ENCODE data around the gene PRPH. TPM values are rescaled to one million over a fixed set of nuclear protein-coding genes. Genes with fewer than 3 reads are reported as not detected.

Gene PRPH
- total and polyA plus RNA-seq, 2 donors (not counting 1 experiment from before 2014, with no cell fraction given) = not detected

- H3K9me3 ChIP-seq (ENCODE audit: control extremely low read depth in 1 of 3, control insufficient read depth in 2 of 3, insufficient read depth in 1 of 3, low read length in 2 of 3) = peaks cover 0 to 25% (median 0%) of the 10 kb centered on the region in 3 donors
- POLR2A ChIA-PET = no interaction called here
- H3K79me2 ChIP-seq (ENCODE audit: control insufficient read depth, insufficient read depth, low read length) = no peaks in the 10 kb centered on the region
- peaks cover 36 to 39% of the 10 kb centered on the region in 2 donors for H3K4me1 ChIP-seq (ENCODE audit: control insufficient read depth in 2 of 2, insufficient read depth in 2 of 2, low read length in 2 of 2)
- Mint-ChIP-seq H3K27me3 (peaks cover 64% of the 10 kb centered on the region), H3K4me3 (no peak overlapping the region), H3K9me3 (ENCODE audit: insufficient read depth) (no peaks in the 10 kb centered on the region), H3K4me1 (peaks cover 35% of the 10 kb centered on the region), H3K27ac (no peak overlapping the region)
- peak; percentile 24 for DNase-seq
- H3K27ac ChIP-seq (ENCODE audit: low read length in 2 of 2) = no peak overlapping the region
- H4K20me1 ChIP-seq (ENCODE audit: control insufficient read depth, insufficient read depth, low read length, poor library complexity, severe bottlenecking) = no peaks in the 10 kb centered on the region
- H2AFZ ChIP-seq (ENCODE audit: insufficient read depth, low read depth, low read length, poor library complexity, severe bottlenecking) = no peak overlapping the region
- ATAC-seq (ENCODE audit: low read depth) = no peak
- H3K4me2 ChIP-seq (replicated peaks; ENCODE audit: low read depth, low read length, poor library complexity, severe bottlenecking) = no peak overlapping the region
- no peak overlapping the region for H3K4me3 ChIP-seq (ENCODE audit: control extremely low read depth in 1 of 5, extremely low read depth in 1 of 5, insufficient read depth in 1 of 5, low read depth in 2 of 5, low read length in 4 of 5)
- peaks cover 0 to 75% (median 48%) of the 10 kb centered on the region in 4 experiments for H3K27me3 ChIP-seq (replicated peaks in 1 of 4; ENCODE audit: control extremely low read depth in 1 of 4, control insufficient read depth in 3 of 4, insufficient read depth in 4 of 4, low read length in 3 of 4)
- TF ChIP-seq EZH2 (IDR thresholded peaks at IDR 0.05; ENCODE audit: borderline replicate concordance, insufficient read depth, low read depth, low read length, poor library complexity, severe bottlenecking) = no peak
- TF ChIP-seq, protein P1, sequence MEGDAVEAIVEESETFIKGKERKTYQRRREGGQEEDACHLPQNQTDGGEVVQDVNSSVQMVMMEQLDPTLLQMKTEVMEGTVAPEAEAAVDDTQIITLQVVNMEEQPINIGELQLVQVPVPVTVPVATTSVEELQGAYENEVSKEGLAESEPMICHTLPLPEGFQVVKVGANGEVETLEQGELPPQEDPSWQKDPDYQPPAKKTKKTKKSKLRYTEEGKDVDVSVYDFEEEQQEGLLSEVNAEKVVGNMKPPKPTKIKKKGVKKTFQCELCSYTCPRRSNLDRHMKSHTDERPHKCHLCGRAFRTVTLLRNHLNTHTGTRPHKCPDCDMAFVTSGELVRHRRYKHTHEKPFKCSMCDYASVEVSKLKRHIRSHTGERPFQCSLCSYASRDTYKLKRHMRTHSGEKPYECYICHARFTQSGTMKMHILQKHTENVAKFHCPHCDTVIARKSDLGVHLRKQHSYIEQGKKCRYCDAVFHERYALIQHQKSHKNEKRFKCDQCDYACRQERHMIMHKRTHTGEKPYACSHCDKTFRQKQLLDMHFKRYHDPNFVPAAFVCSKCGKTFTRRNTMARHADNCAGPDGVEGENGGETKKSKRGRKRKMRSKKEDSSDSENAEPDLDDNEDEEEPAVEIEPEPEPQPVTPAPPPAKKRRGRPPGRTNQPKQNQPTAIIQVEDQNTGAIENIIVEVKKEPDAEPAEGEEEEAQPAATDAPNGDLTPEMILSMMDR (IDR thresholded peaks at IDR 0.05) = no peak
- WGBS (ENCODE audit: insufficient coverage) = 18% methylated on average over 18 of the region's 19 CpGs
- intact Hi-C loops (cut with micrococcal nuclease) = no loop called here
- no peaks in the 10 kb centered on the region for H3K36me3 ChIP-seq (replicated peaks in 1 of 2; ENCODE audit: control extremely low read depth in 1 of 2, control insufficient read depth in 1 of 2, extremely low read depth in 1 of 2, insufficient read depth in 2 of 2, low read length in 1 of 2)
- H3K9ac ChIP-seq (ENCODE audit: low read length) = no peak overlapping the region
- CTCF ChIA-PET = interaction anchor here (1.2 to 8.5 kb wide), 5 partner anchors 8 to 45 kb away, joined by 3 to 95 read pairs (median 13); partner anchors contain the start of genes DNAJC22, PRPH and TROAP
Measured at GRCh38 chr12:49334226-49334625, 39.3 kb downstream of the PRPH start.

DNA sequence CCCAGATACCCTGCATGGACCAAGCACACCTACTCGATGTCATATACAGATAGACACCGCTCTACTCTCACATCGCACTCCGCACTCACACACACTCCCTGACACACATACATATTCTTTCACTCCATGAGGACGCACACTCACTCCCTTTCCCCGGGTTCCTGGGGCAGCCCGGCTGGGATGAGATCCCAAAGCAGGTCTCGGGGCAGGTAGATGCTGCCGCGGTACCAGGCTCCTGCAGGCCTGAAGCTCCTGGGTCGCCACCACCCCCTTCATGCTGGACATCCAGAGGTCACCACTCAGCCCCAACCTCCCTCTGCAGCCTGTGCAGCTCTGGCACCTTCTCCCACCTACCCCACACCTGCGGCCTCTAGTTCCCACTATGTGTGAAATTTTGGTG, 39.7 kb downstream of the PRPH start:
- H3K27ac ChIP-seq (ENCODE audit: low read length in 2 of 2) = no peak overlapping the region
- 46% methylated on average over 10 of the region's 12 CpGs for WGBS (ENCODE audit: insufficient coverage)
- Mint-ChIP-seq H3K4me1 (peaks cover 35% of the 10 kb centered on the region), H3K27me3 (peaks cover 67% of the 10 kb centered on the region), H3K9me3 (ENCODE audit: insufficient read depth) (no peaks in the 10 kb centered on the region), H3K27ac (no peak overlapping the region), H3K4me3 (no peak overlapping the region)
- H4K20me1 ChIP-seq (ENCODE audit: control insufficient read depth, insufficient read depth, low read length, poor library complexity, severe bottlenecking) = no peaks in the 10 kb centered on the region
- H3K4me2 ChIP-seq (replicated peaks; ENCODE audit: low read depth, low read length, poor library complexity, severe bottlenecking) = no peak overlapping the region
- no peak overlapping the region for H3K4me3 ChIP-seq (ENCODE audit: control extremely low read depth in 1 of 5, extremely low read depth in 1 of 5, insufficient read depth in 1 of 5, low read depth in 2 of 5, low read length in 4 of 5)
- peaks cover 0 to 79% (median 49%) of the 10 kb centered on the region in 4 experiments for H3K27me3 ChIP-seq (replicated peaks in 1 of 4; ENCODE audit: control extremely low read depth in 1 of 4, control insufficient read depth in 3 of 4, insufficient read depth in 4 of 4, low read length in 3 of 4)
- H2AFZ ChIP-seq (ENCODE audit: insufficient read depth, low read depth, low read length, poor library complexity, severe bottlenecking) = no peak overlapping the region
- CTCF ChIA-PET = interaction anchor here (1.2 to 8.5 kb wide), 3 partner anchors 12 to 46 kb away, joined by 3 to 95 read pairs (median 6); partner anchors contain the start of genes DNAJC22 and TROAP
- no peak for TF ChIP-seq EZH2 (IDR thresholded peaks at IDR 0.05; ENCODE audit: borderline replicate concordance, insufficient read depth, low read depth, low read length, poor library complexity, severe bottlenecking)
- TF ChIP-seq, protein P1 (IDR thresholded peaks at IDR 0.05) = no peak
- H3K36me3 ChIP-seq (replicated peaks in 1 of 2; ENCODE audit: control extremely low read depth in 1 of 2, control insufficient read depth in 1 of 2, extremely low read depth in 1 of 2, insufficient read depth in 2 of 2, low read length in 1 of 2) = no peaks in the 10 kb centered on the region
- intact Hi-C loops (cut with micrococcal nuclease) = no loop called here
- POLR2A ChIA-PET = no interaction called here
- DNase-seq (no peak), ATAC-seq (ENCODE audit: low read depth) (no peak)
- H3K9ac ChIP-seq (ENCODE audit: low read length) = no peak overlapping the region
- H3K9me3 ChIP-seq (ENCODE audit: control extremely low read depth in 1 of 3, control insufficient read depth in 2 of 3, insufficient read depth in 1 of 3, low read length in 2 of 3) = peaks cover 0 to 25% (median 0%) of the 10 kb centered on the region in 3 donors
- H3K79me2 ChIP-seq (ENCODE audit: control insufficient read depth, insufficient read depth, low read length) = no peaks in the 10 kb centered on the region
- H3K4me1 ChIP-seq (ENCODE audit: control insufficient read depth in 2 of 2, insufficient read depth in 2 of 2, low read length in 2 of 2) = peaks cover 36 to 39% of the 10 kb centered on the region in 2 donors
